KOPT-K1 (cell line): Measurements from ENCODE around the gene ALS2.
A peak's percentile ranks its signal among the peaks of the same experiment; 100 is the strongest.

Experiments used
- H3K27ac ChIP-seq: fragments of 200-600 bp; sonication (generic); 2 replicates; pipeline ENCODE4 v1.5.1; 2016; ENCODE audit warnings: antibody characterized with exemption, mild to moderate bottlenecking, low read depth, low read length; ENCODE audit not compliant: poor library complexity, severe bottlenecking
- H3K36me3 ChIP-seq: fragments of 200-600 bp; sonication (generic); 2 replicates; pipeline ENCODE4 v1.5.1; 2017; ENCODE audit warnings: antibody characterized with exemption, mild to moderate bottlenecking, low read length, moderate library complexity; ENCODE audit not compliant: insufficient read depth
- H3K9me3 ChIP-seq: fragments of 200-600 bp; sonication (generic); 2 replicates; pipeline ENCODE4 v1.5.1; 2017; ENCODE audit warnings: antibody characterized with exemption, low read length, mild to moderate bottlenecking; ENCODE audit not compliant: insufficient read depth, poor library complexity, severe bottlenecking

Gene ALS2

GRCh38 chr2:201798252-201798913, 17.6 kb upstream of the ALS2 start:
- H3K36me3 ChIP-seq = no peaks in the 10 kb centered on the region
- no peaks in the 10 kb centered on the region for H3K9me3 ChIP-seq
- no peak overlapping the region for H3K27ac ChIP-seq

GRCh38 chr2:201797175-201797840, 16.6 kb upstream of the ALS2 start:
- Histone ChIP-seq H3K36me3 (no peaks in the 10 kb centered on the region), H3K9me3 (no peaks in the 10 kb centered on the region), H3K27ac (no peak overlapping the region)

DNA sequence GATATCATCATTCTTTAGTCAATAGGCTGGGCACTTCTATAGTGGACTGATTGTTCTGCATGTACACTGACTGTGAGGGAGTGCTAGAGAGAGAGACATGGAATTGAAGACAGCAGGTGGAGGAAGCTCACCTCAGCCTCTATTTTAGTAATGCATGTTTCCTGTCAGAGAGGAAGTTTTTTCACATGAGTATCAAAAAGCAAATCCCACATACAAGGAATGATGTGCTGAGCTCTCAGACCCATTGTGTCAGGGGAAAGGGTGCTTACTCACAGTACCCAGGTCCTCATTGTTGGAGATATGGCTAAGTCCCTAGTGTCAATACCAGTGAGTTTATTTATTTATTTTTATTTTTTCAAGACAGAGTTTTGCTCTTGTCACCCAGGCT, 15.7 kb upstream of the ALS2 start:
- no peaks in the 10 kb centered on the region for H3K9me3 ChIP-seq
- H3K36me3 ChIP-seq = no peaks in the 10 kb centered on the region
- H3K27ac ChIP-seq = no peak overlapping the region

- no peaks in the 10 kb centered on the region for H3K9me3 ChIP-seq
- H3K36me3 ChIP-seq = no peaks in the 10 kb centered on the region
- no peak overlapping the region for H3K27ac ChIP-seq
Measured at GRCh38 chr2:201795607-201796477, 15.1 kb upstream of the ALS2 start.

DNA sequence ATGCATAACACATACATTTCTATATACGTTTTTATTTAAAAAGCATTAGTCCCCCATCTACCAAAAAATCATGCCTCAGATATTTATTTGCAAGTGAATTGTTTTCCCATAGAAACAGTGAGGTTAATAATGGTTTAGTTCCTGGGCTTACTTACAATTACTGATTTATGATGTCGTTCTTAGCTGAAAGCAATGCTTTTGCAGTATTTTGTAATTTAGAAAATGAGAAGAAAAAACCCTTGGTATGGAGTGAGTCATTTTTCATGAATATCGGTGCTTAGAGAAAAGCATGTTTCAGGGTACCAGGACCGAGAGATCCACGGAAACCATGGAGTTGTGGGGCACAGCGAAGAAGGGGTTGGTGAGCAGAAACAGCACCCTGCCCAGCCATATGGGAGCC, 13.6 kb upstream of the ALS2 start:
- Histone ChIP-seq H3K9me3 (no peaks in the 10 kb centered on the region), H3K27ac (no peak overlapping the region), H3K36me3 (no peaks in the 10 kb centered on the region)

DNA sequence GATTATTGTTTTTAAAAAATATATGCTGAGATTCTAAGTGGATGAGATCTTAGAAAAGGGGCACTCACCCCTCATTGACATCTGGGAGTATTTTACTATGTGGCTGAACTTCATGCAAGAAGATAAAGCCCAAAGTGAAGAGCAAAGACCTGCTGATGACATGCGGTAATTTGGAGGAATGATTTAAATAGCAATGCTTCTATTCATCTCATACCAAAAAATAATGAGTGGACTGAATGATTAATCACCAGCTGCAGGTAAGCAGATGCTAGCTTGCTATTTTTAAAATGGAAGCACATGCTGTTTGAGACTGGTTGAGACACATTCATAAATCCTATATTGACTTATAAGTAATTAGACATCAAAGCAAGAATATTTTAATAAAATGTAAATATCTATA, 12.9 kb upstream of the ALS2 start:
- H3K36me3 ChIP-seq = no peaks in the 10 kb centered on the region
- no peaks in the 10 kb centered on the region for H3K9me3 ChIP-seq
- no peak overlapping the region for H3K27ac ChIP-seq

GRCh38 chr2:201790989-201791388, 10.3 kb upstream of the ALS2 start:
- Histone ChIP-seq H3K9me3 (no peaks in the 10 kb centered on the region), H3K27ac (no peak overlapping the region), H3K36me3 (no peaks in the 10 kb centered on the region)

GRCh38 chr2:201790291-201790690, 9.6 kb upstream of the ALS2 start:
- H3K27ac ChIP-seq = no peak overlapping the region
- no peaks in the 10 kb centered on the region for H3K36me3 ChIP-seq
- no peaks in the 10 kb centered on the region for H3K9me3 ChIP-seq

DNA sequence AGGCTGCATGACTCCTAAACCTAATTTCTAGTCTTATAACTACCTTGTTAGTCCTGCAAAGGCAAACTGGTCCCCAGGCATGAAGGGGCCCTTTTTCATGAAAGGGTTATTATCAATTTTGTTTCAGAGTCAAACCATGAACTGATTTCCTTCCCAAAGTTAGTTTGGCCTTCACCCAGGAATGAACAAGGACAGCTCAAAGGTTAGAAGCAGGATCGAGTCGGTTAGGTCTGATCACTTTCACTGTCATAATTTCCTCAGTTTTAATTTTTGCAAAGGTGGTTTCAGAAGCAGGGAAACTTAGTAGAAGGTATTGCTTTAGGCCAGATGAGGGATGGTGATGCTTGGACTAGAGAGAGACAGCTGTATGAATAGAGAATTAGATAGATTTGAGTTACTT, 8.7 kb upstream of the ALS2 start:
- H3K27ac ChIP-seq = no peak overlapping the region
- no peaks in the 10 kb centered on the region for H3K9me3 ChIP-seq
- H3K36me3 ChIP-seq = no peaks in the 10 kb centered on the region

DNA sequence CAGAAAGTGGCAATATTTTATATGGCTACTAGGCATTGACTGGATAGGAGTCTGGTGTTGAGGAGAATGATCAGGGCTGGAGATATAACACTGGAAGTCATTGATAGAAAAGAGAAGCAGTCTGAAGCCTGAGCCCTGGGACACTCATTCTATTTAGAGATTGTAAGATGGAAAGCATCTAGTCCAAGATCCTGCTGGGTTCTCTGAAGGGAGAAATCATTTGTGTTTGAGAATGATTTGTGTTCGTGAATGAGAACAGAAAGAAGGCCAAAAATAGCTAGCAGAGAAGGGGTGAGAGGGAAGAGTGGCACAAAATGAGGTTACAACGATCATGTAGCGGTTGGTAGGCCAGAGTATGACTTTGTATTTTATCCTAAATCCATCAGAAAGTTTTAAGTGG, 7.6 kb upstream of the ALS2 start:
- no peaks in the 10 kb centered on the region for H3K36me3 ChIP-seq
- H3K9me3 ChIP-seq = no peaks in the 10 kb centered on the region
- no peak overlapping the region for H3K27ac ChIP-seq

GRCh38 chr2:201786471-201786870, 5.7 kb upstream of the ALS2 start:
- Histone ChIP-seq H3K27ac (no peak overlapping the region), H3K36me3 (no peaks in the 10 kb centered on the region), H3K9me3 (no peaks in the 10 kb centered on the region)

GRCh38 chr2:201785135-201785534, 4.4 kb upstream of the ALS2 start:
- Histone ChIP-seq H3K9me3 (no peaks in the 10 kb centered on the region), H3K27ac (no peak overlapping the region), H3K36me3 (no peaks in the 10 kb centered on the region)

GRCh38 chr2:201784563-201784962, 3.8 kb upstream of the ALS2 start:
- no peaks in the 10 kb centered on the region for H3K9me3 ChIP-seq
- no peaks in the 10 kb centered on the region for H3K36me3 ChIP-seq
- no peak overlapping the region for H3K27ac ChIP-seq

- H3K36me3 ChIP-seq = no peaks in the 10 kb centered on the region
- peak overlapping the region; percentile 77 for H3K27ac ChIP-seq
- H3K9me3 ChIP-seq = no peaks in the 10 kb centered on the region
Measured at GRCh38 chr2:201781557-201782051, 871 bp upstream of the ALS2 start.

DNA sequence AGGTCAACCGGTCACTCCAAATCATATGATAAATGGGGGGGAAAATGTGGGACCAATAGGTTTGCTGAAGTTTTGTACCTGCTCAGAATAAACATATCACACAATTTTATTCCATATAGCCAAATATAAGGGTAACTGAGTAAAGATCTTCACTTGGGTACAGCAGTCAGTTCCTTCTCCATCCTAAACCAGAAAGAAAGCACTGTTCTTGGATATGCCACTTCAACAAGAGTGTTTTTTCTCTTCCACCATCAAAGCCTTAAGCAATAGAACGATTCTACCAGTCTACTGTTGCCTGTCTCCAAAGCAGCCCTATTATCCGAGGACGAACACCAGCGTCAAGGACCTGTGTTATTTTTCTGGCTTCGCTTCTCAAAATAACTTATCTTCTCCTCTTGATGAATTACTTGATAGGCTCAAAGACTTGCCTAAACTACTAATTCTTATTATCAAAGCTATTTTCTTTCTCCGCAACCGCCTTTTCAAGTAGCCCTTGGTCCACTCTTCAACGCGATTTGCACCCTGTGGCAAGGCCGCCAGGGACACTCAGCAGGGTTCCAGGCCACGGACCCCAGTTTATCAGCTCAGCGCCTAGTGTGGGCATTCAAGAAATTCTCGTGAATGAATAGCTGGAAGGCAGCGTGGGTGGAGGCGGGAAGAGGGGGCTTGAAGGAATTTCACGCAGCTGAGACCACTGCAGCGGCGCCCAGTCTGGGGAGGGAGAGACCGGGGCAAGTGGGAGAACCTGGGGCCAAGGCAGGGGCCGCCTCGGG, 646 bp downstream of the ALS2 start:
- no peaks in the 10 kb centered on the region for H3K9me3 ChIP-seq
- peak overlapping the region; percentile 77 for H3K27ac ChIP-seq
- H3K36me3 ChIP-seq = no peaks in the 10 kb centered on the region
